Activated T-helper 1 cell treated with anti-CD3 and anti-CD28 coated beads, Interleukin-2, amount 50 U/mL, for 16 hours (primary cell): ENCODE measurements around the gene SLC66A1.

Experiments used
- DNase-seq, 2 donors: peaks; one replicate each; pipeline ENCODE4 v3.0.0-alpha.2; 2020; ENCODE audit warnings: low read depth in 1 of 2, low spot score in 1 of 2

SLC66A1 gene

GRCh38 chr1:19324665-19324990, 12.5 kb downstream of the SLC66A1 start:
- no peak for DNase-seq

DNA sequence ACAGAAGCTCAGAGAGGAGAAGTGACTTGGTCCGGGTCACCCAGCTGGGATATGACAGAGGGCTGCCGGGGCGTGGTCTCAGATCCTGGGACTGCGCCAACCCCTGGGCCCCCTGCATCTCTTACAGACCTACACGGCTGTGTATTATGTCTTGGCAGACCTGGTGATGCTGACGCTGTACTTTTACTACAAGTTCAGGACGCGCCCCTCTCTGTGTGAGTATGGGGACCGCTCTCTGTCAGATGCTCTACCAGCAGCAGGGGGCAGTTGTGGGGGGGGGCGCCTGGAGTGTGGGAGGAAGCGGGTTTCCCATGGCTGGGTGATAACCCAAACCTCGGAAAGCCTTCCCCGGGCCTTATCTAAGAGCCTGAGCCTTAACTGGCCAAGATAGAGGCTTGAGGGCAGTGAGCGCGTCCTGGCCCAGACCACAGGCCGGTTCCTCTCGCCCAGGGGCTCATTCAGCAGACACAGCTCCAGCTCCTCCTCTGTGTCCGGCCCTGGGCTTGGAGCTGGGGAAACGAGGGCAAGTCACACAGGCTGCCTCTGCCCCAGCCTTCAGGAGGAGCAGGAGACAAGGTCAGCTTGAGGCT, 13.3 kb downstream of the SLC66A1 start:
- no peak for DNase-seq

DNA sequence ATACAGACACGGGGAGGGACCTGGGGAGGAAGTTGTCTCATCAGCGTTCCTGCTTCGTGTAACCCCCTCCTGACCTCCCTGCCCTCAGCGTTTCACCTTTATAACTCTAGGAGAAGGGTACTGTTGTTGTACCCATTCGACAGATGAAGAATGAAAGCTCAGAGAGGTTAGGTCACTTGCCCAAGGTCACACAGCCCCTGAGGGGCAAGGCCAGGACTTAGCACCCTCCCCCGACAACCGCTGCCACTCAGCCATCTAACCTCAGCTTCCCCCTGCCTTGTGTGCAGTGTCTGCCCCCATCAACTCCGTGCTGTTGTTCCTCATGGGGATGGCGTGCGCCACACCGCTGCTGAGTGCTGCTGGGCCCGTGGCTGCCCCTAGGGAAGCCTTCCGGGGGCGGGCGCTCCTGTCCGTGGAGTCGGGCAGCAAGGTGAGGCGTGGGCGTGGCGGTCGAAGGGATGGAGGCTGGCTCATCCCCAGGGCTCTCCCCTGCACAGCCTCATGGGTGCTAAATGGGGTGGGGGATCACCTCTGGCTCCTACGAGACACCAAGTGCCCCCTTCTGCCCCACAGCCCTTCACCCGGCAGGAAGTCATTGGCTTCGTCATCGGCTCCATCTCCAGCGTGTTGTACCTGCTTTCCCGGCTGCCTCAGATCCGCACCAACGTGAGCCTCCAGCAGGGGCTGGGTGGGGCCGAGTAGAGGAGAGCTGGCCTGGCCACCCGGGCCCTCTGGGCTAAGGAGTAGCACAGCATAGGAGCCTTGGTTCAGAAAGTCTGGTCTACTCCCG, 14.0 kb downstream of the SLC66A1 start:
- no peak for DNase-seq

- no peak for DNase-seq
Observed at GRCh38 chr1:19326748-19327065, 14.6 kb downstream of the SLC66A1 start.

DNA sequence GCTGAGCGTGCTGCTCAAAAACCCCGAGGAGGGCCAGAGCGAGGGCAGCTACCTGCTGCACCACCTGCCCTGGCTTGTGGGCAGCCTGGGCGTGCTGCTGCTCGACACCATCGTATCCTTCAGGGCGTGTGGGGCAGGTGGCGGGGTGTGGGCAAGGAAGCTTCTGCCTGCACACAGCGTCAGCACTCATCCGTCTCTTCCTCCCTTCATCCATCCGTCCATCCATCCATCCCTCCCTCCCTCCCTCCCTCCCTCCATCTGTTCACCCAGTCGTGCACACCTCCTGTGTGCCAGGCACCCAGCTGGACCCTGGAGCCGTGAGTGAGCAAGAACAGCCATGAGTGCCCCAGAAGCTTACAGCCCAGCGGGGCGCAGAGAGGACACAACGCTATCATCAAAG, 15.2 kb downstream of the SLC66A1 start:
- DNase-seq: no peak

GRCh38 chr1:19327736-19328135, 15.6 kb downstream of the SLC66A1 start:
- DNase-seq: no peak

- no peak for DNase-seq
Observed at GRCh38 chr1:19328486-19328885, 16.4 kb downstream of the SLC66A1 start.

DNA sequence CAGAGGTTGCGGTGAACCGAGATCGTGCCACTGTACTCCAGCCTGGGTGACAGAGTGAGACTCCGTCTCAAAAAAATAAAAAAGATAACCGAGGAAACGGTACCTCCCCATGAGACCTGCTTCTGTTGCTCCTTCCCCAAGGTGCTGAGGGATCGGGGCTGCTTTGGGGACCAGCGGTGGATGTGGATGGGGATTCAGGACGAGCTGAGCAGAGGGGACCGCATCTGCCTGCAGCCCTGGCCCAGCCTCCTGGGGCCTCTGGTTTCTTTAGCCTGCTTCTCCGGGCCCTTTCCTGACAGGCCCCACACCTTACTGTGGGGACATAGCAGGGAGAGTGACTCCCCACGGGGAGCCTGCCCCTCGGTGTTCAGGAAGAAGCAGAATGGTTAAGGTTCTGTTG, 17.1 kb downstream of the SLC66A1 start:
- DNase-seq: no peak

DNA sequence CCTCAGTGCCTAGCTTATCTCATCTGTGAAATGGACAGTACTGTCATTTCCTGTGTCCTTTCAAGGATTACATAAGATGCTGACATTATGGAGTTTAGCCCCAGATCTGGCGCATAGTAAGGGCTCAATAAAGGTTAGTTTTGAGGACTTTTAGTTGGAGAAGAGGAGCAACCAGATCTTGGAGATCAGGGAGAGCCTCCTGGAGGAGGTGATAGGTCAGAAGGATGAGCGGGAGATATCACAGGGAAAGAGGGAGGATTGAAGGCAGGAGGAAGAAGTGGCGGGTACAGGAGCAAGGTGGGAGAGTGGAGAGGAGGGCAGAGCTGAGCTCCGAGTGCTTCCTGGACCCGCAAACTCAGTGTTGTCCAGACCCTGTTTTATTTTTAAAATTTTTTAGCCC, 17.5 kb downstream of the SLC66A1 start:
- no peak for DNase-seq

GRCh38 chr1:19330449-19331135, 18.5 kb downstream of the SLC66A1 start:
- no peak for DNase-seq

DNA sequence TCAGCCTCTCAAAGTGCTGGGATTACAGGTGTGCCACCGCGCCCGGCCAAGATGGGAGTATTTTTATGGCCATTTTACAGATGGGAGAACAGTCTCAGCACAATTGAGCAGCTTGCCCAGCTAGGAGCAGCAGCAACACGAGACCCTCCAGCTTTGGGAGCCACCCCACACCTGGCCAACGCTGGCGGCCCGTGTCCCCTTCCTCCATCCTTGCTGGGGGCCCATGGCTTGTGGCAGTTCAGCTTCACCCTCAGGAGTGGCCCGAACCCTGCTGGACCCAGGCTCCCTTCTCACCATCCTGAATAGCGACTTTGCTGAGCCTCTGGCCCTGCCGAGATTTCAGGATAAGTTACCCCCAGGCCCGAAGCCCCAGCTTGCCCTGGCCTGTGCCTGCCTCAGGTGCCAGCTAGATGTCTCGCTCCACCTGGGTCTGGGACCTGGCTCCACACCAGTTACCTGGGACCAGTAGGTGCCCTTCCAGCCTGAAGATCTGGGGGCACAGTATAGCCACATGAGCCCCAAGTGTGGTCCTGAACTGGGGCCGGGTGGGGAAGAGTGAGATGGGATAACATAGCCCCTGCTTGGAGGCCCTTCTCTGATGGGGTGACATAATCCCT, 19.2 kb downstream of the SLC66A1 start:
- no peak for DNase-seq

DNA sequence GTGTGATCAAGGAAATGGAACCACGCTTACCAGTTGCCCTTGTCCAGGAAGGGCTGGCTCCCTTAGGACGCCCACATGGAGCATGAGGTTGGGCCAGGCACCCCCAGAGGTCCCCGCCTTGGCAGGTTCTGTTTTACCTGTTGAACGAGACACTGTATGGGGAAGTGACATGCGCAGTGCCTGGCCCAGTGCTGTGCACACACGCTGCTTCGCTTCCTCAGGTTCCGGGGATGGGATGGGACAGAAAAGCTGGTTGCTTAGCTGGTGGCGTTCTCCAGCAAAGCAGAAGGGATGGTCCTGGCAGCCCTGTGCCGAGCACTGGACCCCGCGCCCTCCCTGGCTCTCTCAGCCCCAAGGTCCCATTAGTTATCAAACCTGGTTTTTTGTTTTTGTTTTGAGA, 20.7 kb downstream of the SLC66A1 start:
- DNase-seq: no peak

- no peak for DNase-seq
Observed at GRCh38 chr1:19333587-19334354, 21.6 kb downstream of the SLC66A1 start.

DNA sequence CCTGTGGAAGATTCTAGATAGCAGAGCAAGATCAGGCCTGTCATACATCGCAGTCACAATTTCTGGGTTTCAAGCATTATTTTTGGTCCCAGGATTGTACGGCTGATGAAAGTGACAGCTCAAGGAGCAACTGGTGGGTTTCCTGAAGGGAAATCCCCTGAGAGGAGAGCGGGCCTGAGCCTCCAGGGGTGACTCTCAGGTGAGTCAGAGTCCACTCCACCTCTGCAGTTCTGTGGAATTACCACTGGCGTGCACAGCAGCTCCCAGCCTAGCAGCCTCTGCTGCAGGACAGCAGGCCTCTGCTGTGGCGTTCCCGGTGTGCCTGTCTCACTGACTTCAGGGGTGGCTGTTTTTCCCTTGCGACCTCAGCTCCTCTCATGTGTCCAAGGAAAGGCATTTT, 24.4 kb downstream of the SLC66A1 start:
- peak in 1 of 2 donors; percentile 15 for DNase-seq

GRCh38 chr1:19337289-19337688, 25.2 kb downstream of the SLC66A1 start:
- DNase-seq: no peak

GRCh38 chr1:19338323-19338762, 26.2 kb downstream of the SLC66A1 start:
- DNase-seq: no peak

GRCh38 chr1:19339214-19339861, 27.2 kb downstream of the SLC66A1 start:
- no peak for DNase-seq

DNA sequence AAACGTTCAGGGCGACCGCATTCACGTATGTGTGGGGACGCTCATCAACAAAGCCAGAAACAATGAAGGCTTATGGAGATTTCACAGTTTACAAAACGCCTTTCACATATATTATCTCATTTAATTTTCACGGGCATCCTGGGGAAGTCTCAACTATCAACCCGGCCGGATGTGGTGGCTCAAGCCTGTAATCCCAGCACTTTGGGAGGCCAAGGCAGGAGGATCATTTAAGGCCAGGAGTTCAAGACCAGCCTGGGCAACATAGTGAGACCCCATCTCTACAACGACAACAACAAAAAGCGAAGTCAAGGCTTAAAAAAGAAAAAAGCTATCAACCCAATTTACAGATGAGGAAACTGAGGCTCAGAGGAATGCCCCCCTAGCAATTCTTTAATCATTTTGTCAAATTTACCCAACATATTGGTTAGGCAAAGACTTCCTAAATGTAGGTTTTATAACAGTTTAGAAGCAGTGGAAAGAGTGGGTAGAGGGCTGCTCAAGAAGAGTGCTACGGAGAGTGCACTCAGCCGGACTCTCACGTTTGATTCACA, 28.3 kb downstream of the SLC66A1 start:
- DNase-seq: no peak

- DNase-seq: peak; percentile 54 to 58
Observed at GRCh38 chr1:19341201-19342061, 29.3 kb downstream of the SLC66A1 start.
